HEK293 (cell line): ENCODE data around the gene ABHD17A.

Experiments
- BCL11B ChIP-seq: fragments of 450-650 bp; formaldehyde crosslinking; IDR thresholded peaks from 2 replicates; pipeline ENCODE4 v1.5.1; 2016; ENCODE audit warnings: low read depth, missing biosample characterization, missing genetic modification characterization
- GLI2 ChIP-seq: fragments of 450-650 bp; formaldehyde crosslinking; IDR thresholded peaks from 2 replicates; pipeline ENCODE4; 2017; ENCODE audit warnings: missing biosample characterization, missing genetic modification characterization, low read depth, borderline replicate concordance
- HIC1 ChIP-seq: fragments of 450-650 bp; formaldehyde crosslinking; IDR thresholded peaks from 2 replicates; pipeline ENCODE4 v1.5.1; 2016; ENCODE audit warnings: missing biosample characterization, missing genetic modification characterization
- KLF1 ChIP-seq: fragments of 450-650 bp; formaldehyde crosslinking; IDR thresholded peaks from 2 replicates; pipeline ENCODE4 v1.5.1; 2016; ENCODE audit warnings: missing biosample characterization, missing genetic modification characterization
- SCRT1 ChIP-seq: fragments of 450-650 bp; formaldehyde crosslinking; IDR thresholded peaks from 2 replicates; pipeline ENCODE4 v1.5.1; 2016; ENCODE audit warnings: missing biosample characterization, missing genetic modification characterization, borderline replicate concordance
- SP7 ChIP-seq: fragments of 450-650 bp; formaldehyde crosslinking; IDR thresholded peaks from 2 replicates; pipeline ENCODE4 v1.5.1; 2016; ENCODE audit warnings: missing biosample characterization, missing genetic modification characterization
- WT1 ChIP-seq: fragments of 450-650 bp; formaldehyde crosslinking; IDR thresholded peaks from 2 replicates; pipeline ENCODE4 v1.5.1; 2016; ENCODE audit warnings: missing biosample characterization, missing genetic modification characterization
- ZBTB8A ChIP-seq: fragments of 450-650 bp; formaldehyde crosslinking; IDR thresholded peaks from 2 replicates; pipeline ENCODE4 v1.5.1; 2016; ENCODE audit warnings: missing biosample characterization, missing genetic modification characterization
- ZNF114 ChIP-seq: fragments of 450-650 bp; formaldehyde crosslinking; IDR thresholded peaks from 2 replicates; pipeline ENCODE4 v1.5.0; 2017; ENCODE audit warnings: missing biosample characterization, missing genetic modification characterization
- ZNF132 ChIP-seq: fragments of 450-650 bp; formaldehyde crosslinking; IDR thresholded peaks from 2 replicates; pipeline ENCODE4 v1.5.1; 2017; ENCODE audit warnings: missing biosample characterization, missing genetic modification characterization, borderline replicate concordance
- ZNF157 ChIP-seq: fragments of 450-650 bp; formaldehyde crosslinking; IDR thresholded peaks from 2 replicates; pipeline ENCODE4 v1.5.1; 2016; ENCODE audit warnings: missing biosample characterization, missing genetic modification characterization
- ZNF19 ChIP-seq: fragments of 450-650 bp; formaldehyde crosslinking; IDR thresholded peaks from 2 replicates; pipeline ENCODE4; 2016; ENCODE audit warnings: missing biosample characterization, missing genetic modification characterization, low read depth
- ZNF24 ChIP-seq: fragments of 450-650 bp; formaldehyde crosslinking; IDR thresholded peaks from 2 replicates; pipeline ENCODE4 v1.5.1; 2016; ENCODE audit warnings: missing biosample characterization, missing genetic modification characterization
- ZNF335 ChIP-seq: fragments of 450-650 bp; formaldehyde crosslinking; conservative IDR thresholded peaks from 2 replicates; pipeline ENCODE4 v1.5.1; 2016; ENCODE audit warnings: missing biosample characterization, missing genetic modification characterization
- ZNF391 ChIP-seq: fragments of 450-650 bp; formaldehyde crosslinking; IDR thresholded peaks from 2 replicates; pipeline ENCODE4 v1.5.1; 2016; ENCODE audit warnings: low read depth, missing biosample characterization, missing genetic modification characterization, borderline replicate concordance
- ZNF394 ChIP-seq: fragments of 450-650 bp; formaldehyde crosslinking; IDR thresholded peaks from 2 replicates; pipeline ENCODE4 v1.5.1; 2016; ENCODE audit warnings: missing biosample characterization, missing genetic modification characterization, mild to moderate bottlenecking, moderate library complexity, borderline replicate concordance
- ZNF416 ChIP-seq: fragments of 450-650 bp; formaldehyde crosslinking; IDR thresholded peaks from 2 replicates; pipeline ENCODE4 v1.5.1; 2016; ENCODE audit warnings: missing biosample characterization, missing genetic modification characterization
- ZNF555 ChIP-seq: fragments of 450-650 bp; formaldehyde crosslinking; conservative IDR thresholded peaks from 2 replicates; pipeline ENCODE4 v1.5.1; 2017; ENCODE audit warnings: missing biosample characterization, mild to moderate bottlenecking, missing genetic modification characterization, inconsistent platforms
- ZNF585B ChIP-seq: fragments of 450-650 bp; formaldehyde crosslinking; IDR thresholded peaks from 2 replicates; pipeline ENCODE4 v1.5.1; 2016; ENCODE audit warnings: missing biosample characterization, missing genetic modification characterization
- ZNF626 ChIP-seq: fragments of 450-650 bp; sonication (Bioruptor Pico); formaldehyde crosslinking; IDR thresholded peaks from 2 replicates; pipeline ENCODE4 v1.5.1; 2018; ENCODE audit warnings: missing biosample characterization, missing genetic modification characterization, inconsistent platforms
- ZNF629 ChIP-seq: fragments of 450-650 bp; formaldehyde crosslinking; IDR thresholded peaks from 2 replicates; pipeline ENCODE4 v1.5.1; 2017; ENCODE audit warnings: missing biosample characterization, missing genetic modification characterization
- ZNF645 ChIP-seq: fragments of 450-650 bp; formaldehyde crosslinking; IDR thresholded peaks from 2 replicates; pipeline ENCODE4; 2016; ENCODE audit warnings: missing biosample characterization, missing genetic modification characterization
- ZNF658 ChIP-seq: fragments of 450-650 bp; formaldehyde crosslinking; IDR thresholded peaks from 2 replicates; pipeline ENCODE4; 2016; ENCODE audit warnings: missing biosample characterization, missing genetic modification characterization
- ZNF664 ChIP-seq: fragments of 450-650 bp; formaldehyde crosslinking; IDR thresholded peaks from 2 replicates; pipeline ENCODE4 v1.5.1; 2016; ENCODE audit warnings: missing biosample characterization, missing genetic modification characterization
- ZNF785 ChIP-seq: fragments of 450-650 bp; formaldehyde crosslinking; IDR thresholded peaks from 2 replicates; pipeline ENCODE4 v1.5.1; 2016; ENCODE audit warnings: missing biosample characterization, missing genetic modification characterization
- ZSCAN16 ChIP-seq: fragments of 450-650 bp; formaldehyde crosslinking; IDR thresholded peaks from 2 replicates; pipeline ENCODE4 v1.5.1; 2016; ENCODE audit warnings: missing biosample characterization, missing genetic modification characterization
- TF ChIP-seq, protein P1 (sequence below): fragments of 450-650 bp; formaldehyde crosslinking; IDR thresholded peaks from 2 replicates; pipeline ENCODE4 v1.5.1; 2016; ENCODE audit warnings: missing biosample characterization, missing genetic modification characterization
- TF ChIP-seq, protein P2 (sequence below): fragments of 450-650 bp; formaldehyde crosslinking; IDR thresholded peaks from 2 replicates; pipeline ENCODE4 v1.5.1; 2016; ENCODE audit warnings: missing biosample characterization, missing genetic modification characterization
- TF ChIP-seq, protein P3 (sequence below): fragments of 450-650 bp; formaldehyde crosslinking; IDR thresholded peaks from 2 replicates; pipeline ENCODE4 v1.5.1; 2016; ENCODE audit warnings: missing biosample characterization, missing genetic modification characterization

Gene ABHD17A

DNA sequence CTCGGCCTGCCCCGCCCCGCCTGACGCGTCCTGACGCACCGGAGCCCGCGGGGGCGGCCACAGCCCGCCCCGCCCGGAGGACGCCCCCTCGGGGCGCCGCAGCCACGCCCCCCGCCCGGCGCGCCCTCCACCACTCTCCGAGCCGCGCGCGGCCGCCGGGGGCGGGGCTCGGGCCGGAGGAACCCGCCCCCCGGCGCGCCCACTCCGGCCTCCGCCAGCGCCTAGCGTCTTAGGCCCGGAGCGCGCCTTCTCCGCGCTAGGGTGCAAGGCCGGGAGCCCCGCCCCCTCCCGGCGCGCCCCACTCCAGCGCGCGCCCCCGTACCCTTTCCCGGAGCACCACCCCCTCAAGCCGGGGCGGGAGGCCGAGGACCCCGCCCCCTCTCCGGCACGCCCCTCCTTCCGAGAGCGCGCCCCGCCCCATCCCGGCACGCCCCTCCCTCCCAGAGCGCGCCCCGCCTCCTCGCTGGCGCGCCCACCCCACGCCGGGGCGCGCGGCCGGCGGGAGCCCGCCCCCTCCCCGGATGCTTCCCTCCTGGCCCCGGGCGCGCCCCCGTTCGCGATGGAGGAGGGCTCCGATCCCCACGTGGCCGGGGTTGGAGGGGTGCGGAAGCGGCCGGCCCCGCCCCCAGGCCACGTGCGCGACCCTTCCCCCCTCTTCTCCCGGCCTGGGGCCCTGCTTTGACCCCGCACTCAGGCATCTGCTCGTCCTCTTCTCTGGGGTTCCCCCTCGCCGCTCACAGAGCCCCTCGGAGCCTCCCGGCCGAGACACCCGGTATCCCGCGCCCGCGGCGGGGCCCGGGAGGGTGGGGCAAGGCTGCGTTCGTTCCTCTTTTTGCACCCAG, 21.4 kb downstream of the ABHD17A start (continued):
- peak; percentile 73 for TF ChIP-seq KLF1 (tag by site-specific recombination)
- TF ChIP-seq ZNF555 (tag by site-specific recombination), result no peak
- TF ChIP-seq BCL11B (tag by site-specific recombination), result peak; percentile 54; the same call in 1 of the 2 replicates
- TF ChIP-seq ZNF24, result peak; percentile 76; the same call in 1 of the 2 replicates
- no peak for TF ChIP-seq ZNF645 (tag by site-specific recombination)
- TF ChIP-seq ZNF664 (tag by site-specific recombination), result no peak
- TF ChIP-seq ZNF785, result no peak
- no peak for TF ChIP-seq WT1
- TF ChIP-seq, protein P1, sequence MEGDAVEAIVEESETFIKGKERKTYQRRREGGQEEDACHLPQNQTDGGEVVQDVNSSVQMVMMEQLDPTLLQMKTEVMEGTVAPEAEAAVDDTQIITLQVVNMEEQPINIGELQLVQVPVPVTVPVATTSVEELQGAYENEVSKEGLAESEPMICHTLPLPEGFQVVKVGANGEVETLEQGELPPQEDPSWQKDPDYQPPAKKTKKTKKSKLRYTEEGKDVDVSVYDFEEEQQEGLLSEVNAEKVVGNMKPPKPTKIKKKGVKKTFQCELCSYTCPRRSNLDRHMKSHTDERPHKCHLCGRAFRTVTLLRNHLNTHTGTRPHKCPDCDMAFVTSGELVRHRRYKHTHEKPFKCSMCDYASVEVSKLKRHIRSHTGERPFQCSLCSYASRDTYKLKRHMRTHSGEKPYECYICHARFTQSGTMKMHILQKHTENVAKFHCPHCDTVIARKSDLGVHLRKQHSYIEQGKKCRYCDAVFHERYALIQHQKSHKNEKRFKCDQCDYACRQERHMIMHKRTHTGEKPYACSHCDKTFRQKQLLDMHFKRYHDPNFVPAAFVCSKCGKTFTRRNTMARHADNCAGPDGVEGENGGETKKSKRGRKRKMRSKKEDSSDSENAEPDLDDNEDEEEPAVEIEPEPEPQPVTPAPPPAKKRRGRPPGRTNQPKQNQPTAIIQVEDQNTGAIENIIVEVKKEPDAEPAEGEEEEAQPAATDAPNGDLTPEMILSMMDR, result no peak
- no peak for TF ChIP-seq ZNF416 (tag by site-specific recombination)
- no peak for TF ChIP-seq ZNF626 (tag by site-specific recombination)
- TF ChIP-seq HIC1 (tag by site-specific recombination), result no peak
- no peak; the same call in 1 of the 2 replicates for TF ChIP-seq ZNF335
- TF ChIP-seq ZNF157 (tag by site-specific recombination), result no peak
- no peak for TF ChIP-seq GLI2 (tag by site-specific recombination)
- no peak for TF ChIP-seq ZNF114 (tag by site-specific recombination)
- peak; percentile 80 for TF ChIP-seq SP7 (tag by site-specific recombination)
- TF ChIP-seq ZNF19 (tag by site-specific recombination), result no peak
- TF ChIP-seq, protein P2, sequence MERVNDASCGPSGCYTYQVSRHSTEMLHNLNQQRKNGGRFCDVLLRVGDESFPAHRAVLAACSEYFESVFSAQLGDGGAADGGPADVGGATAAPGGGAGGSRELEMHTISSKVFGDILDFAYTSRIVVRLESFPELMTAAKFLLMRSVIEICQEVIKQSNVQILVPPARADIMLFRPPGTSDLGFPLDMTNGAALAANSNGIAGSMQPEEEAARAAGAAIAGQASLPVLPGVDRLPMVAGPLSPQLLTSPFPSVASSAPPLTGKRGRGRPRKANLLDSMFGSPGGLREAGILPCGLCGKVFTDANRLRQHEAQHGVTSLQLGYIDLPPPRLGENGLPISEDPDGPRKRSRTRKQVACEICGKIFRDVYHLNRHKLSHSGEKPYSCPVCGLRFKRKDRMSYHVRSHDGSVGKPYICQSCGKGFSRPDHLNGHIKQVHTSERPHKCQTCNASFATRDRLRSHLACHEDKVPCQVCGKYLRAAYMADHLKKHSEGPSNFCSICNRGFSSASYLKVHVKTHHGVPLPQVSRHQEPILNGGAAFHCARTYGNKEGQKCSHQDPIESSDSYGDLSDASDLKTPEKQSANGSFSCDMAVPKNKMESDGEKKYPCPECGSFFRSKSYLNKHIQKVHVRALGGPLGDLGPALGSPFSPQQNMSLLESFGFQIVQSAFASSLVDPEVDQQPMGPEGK, result peak; percentile 95
- TF ChIP-seq ZNF394 (tag by site-specific recombination), result no peak
- TF ChIP-seq, protein P3, sequence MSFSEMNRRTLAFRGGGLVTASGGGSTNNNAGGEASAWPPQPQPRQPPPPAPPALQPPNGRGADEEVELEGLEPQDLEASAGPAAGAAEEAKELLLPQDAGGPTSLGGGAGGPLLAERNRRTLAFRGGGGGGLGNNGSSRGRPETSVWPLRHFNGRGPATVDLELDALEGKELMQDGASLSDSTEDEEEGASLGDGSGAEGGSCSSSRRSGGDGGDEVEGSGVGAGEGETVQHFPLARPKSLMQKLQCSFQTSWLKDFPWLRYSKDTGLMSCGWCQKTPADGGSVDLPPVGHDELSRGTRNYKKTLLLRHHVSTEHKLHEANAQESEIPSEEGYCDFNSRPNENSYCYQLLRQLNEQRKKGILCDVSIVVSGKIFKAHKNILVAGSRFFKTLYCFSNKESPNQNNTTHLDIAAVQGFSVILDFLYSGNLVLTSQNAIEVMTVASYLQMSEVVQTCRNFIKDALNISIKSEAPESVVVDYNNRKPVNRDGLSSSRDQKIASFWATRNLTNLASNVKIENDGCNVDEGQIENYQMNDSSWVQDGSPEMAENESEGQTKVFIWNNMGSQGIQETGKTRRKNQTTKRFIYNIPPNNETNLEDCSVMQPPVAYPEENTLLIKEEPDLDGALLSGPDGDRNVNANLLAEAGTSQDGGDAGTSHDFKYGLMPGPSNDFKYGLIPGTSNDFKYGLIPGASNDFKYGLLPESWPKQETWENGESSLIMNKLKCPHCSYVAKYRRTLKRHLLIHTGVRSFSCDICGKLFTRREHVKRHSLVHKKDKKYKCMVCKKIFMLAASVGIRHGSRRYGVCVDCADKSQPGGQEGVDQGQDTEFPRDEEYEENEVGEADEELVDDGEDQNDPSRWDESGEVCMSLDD (tag by site-specific recombination), result peak; percentile 98
- peak; percentile 89 for TF ChIP-seq ZBTB8A (tag by site-specific recombination)
- no peak for TF ChIP-seq ZSCAN16 (tag by site-specific recombination)
- TF ChIP-seq SCRT1 (tag by site-specific recombination), result no peak
- TF ChIP-seq ZNF391 (tag by site-specific recombination), result 0 out of 2 replicates have a peak, but pooled peaks have one; percentile 18
- TF ChIP-seq ZNF658 (tag by site-specific recombination), result no peak
- TF ChIP-seq ZNF132 (tag by site-specific recombination), result no peak
- no peak for TF ChIP-seq ZNF585B
- 0 out of 2 replicates have a peak, but pooled peaks have one; percentile 21 for TF ChIP-seq ZNF629 (tag by site-specific recombination)
